NK-92 treated with Interleukin-12 subunit alpha and Interleukin-12 subunit beta, amount 100 ng/mL, for 24 hours (cell line): ENCODE measurements around the gene TMEM185A.
"Not testable (repeated sequence)": the region's sequence is repeated elsewhere in the genome, so short reads cannot be mapped to it uniquely, and the experiment has no call there.

Experiments used
- DNase-seq: peaks from one replicate; lab custom pipeline; 2025; lab: John Stamatoyannopoulos, UW

TMEM185A gene

DNA sequence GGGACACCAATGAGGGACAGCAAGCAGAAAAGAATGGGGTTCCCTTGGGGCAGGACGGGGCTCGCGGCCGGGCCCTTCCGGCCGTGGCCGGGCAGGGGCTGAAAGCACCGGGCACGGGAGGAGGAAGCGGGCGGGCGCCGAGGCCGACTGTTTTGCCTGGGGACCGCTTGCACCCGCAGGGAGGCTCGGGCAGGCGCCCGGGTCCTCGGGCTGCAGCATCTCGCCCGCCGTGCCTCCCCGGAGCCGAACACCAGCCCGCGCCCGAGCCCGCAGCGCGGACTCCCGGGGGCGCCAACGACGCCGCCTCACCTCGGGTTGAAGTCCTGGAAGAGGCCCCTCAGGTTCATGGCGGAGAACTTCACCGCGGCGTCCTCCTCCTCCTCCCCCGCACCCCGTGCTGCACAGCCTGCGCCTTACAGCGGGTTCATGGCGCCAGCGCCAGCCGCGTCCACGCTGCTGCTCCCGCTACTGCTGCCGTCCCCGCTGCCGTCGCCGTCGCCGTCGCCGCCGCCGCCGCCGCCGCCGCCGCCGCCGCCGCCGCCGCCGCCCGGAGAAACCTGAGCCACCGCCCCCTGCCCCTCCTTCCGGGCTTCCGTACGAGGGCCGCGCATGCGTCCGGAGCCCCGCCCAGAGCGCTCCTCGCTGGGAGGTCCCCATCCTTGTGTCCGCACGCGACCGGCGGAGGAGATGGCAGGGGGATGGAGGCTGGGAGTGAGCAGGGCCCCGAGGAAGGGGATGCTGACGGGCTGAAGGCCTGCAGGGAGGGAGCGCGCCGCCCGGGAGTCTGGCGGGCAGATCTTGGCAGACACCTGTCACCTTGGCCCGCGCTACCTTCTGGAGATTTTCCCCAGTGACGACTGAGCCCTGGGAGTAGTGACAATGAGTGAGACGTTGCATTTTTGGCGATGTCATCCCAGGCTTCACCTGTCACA is at the start of gene TMEM185A:
TMEM185A (minus strand) TSS at position 559 of the 932 bp plus-strand sequence; CDS start at position 347, 212 bp downstream.
- peak; percentile 34 for DNase-seq

DNA sequence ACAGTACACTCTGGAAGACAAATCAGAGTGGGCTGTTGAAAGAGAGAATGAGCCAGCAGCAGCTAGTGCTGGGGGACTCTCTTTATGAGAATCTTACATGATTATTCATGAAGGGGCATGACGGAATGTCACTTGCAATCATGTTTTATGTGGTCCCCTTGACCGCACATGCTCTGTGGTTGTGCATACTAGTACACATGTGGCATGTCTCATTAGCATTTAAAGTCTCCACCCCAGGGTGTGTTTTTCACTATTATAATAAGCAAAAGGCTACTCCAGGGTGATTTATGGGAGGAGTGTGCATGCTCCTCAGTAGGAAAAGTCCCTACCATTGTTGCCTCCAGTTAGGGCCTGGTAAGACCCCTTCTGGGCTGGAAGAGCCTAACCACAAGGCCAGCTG is 49.6 kb upstream of the TMEM185A start:
- DNase-seq, result no peak

DNA sequence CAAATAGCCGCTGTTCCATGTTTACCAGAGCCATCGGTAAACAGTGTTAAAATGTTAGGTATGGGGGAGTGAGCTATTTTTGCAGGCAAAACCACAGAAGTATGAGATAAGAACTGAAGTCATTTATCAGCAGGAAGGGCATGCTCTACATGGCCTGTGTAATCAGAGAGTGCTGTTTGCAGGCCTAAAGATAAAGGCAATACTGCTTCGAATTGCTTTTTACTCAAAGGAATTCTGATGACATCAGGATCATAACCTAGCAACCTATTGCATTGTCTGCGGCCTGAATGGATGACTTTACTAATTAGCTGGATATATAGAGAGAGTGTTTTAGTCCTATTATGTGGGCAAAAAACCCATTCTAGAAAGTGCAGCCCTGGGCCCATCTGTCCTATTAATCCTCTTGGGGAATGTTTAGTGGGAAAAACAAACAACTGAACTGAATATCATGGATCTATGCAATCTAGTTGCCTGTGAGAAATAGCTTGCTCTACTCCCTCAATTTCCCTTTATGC is 47.6 kb upstream of the TMEM185A start:
- DNase-seq, result not testable (repeated sequence)

DNA sequence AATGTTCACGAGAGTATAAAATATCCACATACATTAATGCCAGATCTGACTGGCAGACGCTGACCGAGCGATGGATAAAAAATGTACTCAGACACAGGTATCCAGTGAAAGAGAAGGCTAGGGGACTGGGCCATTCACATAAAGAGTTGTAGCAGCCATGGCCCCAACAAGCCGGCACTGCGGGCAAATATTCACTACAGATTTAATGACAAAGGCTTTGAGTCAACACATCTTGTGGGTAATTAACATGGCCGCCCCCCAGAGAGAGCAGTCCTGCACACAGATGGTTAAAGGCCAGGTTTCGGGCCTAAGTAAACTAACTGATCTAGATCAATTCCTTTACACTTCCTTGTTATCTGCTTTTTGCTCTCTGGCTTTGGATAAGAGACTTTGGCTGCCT is 44.0 kb upstream of the TMEM185A start:
- not testable (repeated sequence) for DNase-seq

DNA sequence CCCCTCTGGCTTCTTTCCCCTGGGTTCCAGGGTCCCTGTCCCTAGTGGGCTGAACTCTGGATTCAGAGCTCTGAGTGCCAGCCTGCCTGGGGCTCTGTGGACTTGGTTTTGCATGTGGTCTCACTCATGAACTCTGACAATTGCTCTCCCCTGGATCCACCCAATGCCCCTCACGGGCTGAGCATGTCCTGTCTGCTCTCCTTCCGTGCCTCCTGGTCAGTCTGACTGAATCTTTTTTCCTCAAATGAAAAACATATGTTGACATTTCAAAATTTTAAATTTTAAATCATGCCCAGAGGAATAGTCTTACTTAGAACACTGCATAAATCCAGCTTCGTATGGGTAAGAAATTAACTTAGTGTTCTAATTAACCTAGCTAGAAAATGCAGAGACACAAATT is 43.5 kb upstream of the TMEM185A start:
- not testable (repeated sequence) for DNase-seq

DNA sequence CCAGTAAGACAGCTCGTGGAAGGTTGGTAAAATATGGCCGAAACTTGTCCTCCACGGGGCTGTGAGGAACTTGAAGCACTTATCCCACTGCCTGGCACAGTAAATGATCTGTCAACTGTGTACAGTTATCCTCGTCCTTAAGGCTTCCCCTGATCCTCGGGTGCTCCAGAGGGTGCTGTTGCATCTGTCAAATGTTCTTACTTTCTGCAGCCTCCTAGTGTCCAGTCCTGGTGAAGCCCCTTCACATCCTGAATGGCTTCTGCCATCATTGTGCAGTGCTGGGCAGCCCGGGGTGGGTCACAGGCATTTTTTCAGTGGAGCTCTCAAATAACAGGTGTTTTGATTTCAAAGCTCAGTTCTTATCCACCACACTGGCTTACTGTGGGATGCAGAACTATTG is 29.0 kb upstream of the TMEM185A start:
- not testable (repeated sequence) for DNase-seq

DNA sequence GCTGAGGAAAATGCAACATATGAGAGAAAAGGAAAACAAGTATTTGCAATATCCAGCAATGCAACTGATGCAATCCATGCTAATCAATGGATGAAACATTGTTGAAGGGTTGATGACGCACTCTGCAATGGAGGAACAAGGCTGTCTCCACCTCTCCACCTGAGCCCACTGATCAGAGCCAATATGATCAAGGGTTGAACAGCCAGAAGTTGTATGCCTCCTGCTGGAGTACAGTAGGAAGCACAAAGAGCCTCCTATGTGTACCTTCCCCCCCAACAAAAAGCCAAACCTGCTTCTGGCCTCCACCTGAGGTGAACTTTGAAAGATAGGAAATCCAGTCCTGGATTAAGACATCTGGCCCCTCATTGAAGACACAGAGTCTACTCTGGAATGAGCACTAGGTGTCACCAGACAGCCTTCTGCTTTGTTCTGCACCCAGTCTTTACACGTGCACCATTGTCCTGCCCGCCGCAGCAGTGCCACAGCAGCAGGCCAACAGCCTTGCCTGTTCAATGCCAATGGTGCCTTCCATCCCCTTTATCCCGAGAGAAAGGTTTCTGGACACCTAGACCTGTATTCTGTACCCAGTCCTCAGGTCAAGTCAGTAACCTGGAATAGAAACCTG is 24.8 kb upstream of the TMEM185A start:
- DNase-seq, result not testable (repeated sequence)

DNA sequence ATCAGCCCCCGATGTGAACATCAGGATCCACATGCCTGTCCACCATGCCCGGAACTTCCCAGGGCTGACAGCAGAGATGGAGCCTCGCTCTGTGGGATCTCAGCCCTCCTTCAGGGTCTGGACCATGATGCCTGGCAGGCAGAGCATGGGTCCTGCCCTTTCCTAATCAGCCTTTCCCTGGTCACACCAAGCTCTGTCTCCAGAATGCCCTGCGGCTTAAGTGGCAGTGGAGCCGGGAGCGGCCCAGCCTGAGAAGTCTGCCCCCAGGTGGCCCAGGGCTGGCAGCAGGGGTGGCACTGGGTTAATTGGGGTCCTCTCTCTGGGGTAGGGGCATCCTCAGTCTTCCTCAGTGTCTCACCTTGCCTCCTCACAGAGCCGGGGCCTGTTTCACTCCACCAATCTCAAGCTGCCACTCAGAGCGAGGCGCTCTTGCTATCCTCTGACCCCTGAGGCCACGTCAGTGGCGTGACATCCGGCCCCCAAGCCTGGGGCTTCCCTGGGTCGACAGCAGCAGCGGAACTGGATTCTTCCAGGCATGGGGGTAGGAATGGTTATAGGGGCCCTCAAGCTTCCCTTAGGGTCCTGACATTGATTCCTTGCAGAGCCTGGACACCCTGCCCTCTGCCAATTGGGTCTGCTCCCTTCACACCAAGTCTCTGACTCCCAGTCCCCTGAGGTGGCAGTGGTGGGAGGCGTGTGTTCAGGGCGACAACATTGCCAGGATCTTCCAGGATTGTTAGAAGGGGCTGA is 20.8 kb upstream of the TMEM185A start:
- no peak for DNase-seq

DNA sequence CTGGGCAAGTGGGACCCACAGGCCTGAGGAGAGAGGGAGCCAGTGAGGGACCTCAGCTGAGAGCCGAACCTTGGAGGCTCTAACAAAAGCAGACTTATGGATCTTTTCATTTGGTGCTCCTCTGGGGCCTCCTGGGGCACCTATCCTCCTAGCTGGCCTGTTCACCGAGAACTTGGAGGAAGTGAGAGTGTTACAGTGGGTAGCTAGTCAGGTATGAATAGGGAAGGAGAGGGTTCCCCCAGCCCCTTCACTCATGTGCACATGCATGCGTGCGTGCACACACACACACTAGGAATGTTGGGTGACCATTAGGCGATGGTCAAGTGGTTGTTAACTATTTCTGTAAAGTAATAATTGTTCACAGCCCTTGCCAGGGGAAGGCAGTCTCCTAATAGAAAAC is 18.6 kb upstream of the TMEM185A start:
- DNase-seq, result no peak

DNA sequence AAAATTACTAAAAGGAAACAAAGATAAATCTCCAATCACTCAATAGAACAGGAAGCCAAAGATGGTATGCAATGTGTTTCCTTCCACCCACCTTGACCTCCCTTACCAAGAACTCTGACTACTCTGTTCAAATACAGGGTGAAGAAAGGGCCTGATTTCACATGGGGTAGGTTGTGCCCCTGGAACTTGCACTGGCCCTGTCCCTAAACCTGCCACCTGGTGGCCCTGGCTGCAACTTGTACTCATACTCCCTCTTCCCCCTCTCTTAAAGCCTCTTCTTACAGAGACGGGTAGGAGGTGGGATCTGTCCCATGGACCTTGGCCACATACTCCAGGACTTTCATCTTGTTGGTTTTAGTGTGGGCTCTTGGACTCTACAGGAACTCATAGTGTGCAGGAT is 17.3 kb upstream of the TMEM185A start:
- no peak for DNase-seq

DNA sequence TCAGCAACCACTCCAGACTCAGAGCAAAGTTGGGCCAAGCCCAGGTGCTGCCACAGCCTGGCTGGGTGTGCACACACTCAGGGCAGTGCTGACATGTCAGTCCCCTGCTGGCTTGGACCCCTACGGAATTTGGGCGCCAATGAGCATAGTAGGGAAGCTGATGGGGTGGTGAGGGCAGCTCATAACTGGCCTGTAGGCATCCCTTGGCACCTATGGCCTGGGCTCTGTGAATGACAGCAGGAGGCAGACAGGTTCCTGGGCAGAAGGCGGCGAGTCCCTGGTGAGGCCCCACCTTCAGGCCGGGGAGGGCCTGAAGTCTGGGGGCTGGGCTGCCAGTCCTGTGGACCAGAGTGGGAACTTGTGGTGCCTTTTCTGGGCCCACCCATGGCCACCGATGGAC is 15.9 kb upstream of the TMEM185A start:
- no peak for DNase-seq

DNA sequence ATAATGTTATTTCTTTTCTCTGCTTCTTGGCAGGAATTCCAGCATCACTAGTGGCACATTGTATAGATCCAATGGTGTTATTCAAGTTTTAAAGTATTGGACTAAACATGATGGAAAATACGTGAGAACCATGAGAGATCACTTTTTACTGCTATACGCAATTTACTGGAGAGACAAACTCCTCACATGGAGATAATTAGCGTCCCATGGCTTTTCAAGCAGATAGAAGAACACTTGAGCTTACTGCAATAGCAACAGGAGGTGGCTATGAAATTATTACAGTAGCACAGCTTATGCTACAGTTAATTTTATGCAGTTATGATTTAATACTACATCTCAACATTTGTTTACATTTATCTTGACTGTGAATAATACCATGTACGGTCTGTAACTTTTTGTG is 11.9 kb upstream of the TMEM185A start:
- no peak for DNase-seq

DNA sequence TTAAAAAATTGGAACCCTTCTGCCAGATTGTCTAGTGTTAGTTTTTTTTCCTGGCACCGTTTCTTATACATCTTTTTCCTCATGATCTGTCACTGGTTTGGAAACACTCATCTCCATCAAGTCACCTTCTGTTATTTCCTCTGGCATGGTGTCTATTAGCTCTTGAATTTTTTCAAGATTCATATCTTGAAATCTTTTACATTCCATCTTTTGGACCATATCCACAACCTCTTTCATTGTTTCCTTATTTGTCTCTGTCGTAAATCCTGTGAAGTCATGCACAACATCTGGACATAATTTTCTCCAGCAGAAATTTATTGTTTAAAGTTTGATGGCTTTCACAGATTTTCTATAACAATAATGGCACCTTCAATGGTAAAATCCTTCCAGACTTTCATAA is 10.2 kb upstream of the TMEM185A start:
- DNase-seq, result no peak

DNA sequence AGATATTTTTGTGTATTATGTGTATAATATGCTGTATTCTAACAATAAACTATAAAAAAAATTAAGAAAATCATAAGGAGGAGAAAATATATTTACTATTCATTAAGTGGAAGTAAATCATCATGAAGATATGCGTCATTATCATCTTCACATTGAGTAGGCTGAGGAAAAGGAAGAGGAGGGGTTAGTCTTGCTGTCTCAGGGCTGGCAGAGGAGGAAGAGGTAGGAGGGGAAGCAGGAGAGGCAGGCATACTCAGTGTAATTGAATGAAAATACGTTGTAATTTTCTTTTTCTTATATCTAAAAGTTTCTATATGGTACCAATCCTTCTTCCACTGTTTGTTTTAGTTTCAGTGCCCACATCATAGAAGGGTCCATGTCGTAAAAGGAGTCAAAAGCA is 9.8 kb upstream of the TMEM185A start:
- DNase-seq, result no peak

DNA sequence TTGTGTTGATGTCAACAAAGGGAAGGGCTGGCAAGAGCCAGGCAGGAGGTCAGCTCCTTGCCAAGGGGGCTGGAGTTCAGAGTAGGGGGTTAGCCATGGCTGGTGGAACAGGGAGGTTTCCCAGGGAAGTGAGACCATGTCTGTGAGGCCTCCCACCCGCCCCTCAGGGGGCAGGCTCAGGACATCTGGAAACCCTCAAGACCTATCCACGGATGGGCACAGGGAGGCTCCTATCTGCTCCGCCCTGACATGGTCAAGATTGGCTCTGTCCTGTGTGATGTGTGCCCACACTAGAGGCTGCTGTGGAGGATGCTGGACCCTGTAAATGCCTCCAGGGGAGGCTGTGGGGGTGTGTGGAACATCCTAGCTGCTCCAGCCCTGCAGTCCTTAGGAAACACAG is 8.0 kb upstream of the TMEM185A start:
- no peak for DNase-seq

DNA sequence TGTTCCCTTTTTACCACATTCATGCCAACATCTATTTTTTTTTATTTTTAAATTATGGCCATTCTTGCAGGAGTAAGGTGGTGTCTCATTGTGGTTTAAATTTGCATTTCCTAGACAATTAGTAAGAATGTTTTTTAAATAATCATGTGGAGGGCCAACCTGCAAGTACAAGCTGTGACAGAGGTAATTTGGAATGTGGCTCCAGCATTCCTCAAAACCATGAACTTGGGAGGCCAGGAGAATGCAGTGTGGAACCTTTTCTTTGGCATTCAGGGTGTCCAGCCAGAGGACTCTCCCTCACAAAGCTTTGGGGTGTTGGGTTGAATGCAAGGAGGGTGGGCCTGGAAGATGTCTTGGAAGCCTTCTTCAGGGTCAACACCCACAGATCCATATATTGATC is 7.3 kb upstream of the TMEM185A start:
- DNase-seq, result no peak

DNA sequence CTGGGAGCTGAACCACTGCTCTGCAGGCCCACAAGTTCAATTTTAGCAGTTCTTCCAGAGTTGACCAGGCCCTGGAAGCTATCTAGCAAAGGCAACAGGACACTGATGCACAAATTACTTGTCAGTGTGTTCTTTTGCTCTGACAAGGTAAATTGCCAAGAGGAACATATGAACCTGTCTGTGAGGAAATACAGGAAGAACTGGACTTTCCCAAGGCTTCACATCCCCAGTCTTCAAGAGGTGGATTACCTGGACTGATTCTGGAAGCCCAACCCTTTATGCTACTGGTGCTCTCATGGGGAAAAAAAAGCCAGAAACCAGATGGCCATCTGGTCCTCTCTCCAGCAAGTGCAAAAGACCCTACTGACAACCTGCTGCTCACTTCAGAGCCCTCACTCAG is 1.9 kb upstream of the TMEM185A start:
- no peak for DNase-seq

DNA sequence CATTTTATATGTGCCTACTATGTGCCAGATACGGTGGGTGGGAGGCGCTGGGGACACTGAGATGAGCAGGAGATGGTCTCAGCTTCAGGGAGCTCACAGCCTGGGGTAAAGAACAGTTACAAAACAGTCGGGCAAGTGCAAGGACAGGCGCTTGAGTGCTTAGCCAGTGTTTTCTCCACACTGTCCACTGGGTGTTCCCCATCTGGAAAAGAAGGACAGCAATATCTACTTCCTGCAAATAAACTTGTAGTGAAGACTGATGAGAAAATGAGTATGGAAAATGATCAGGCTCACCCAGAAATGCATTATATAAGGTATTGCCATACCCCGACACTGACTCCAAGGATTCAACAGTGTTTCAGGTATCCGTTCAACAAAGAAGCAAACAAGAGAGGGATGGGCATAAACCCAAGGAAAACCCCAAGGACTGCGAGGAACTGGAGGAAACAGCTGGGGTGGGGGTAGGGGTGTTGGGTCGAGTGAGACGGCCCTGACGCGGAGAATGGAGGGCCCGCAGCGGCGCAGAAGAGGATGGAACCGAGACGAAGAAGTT is 835 bp downstream of the TMEM185A start:
- no peak for DNase-seq

DNA sequence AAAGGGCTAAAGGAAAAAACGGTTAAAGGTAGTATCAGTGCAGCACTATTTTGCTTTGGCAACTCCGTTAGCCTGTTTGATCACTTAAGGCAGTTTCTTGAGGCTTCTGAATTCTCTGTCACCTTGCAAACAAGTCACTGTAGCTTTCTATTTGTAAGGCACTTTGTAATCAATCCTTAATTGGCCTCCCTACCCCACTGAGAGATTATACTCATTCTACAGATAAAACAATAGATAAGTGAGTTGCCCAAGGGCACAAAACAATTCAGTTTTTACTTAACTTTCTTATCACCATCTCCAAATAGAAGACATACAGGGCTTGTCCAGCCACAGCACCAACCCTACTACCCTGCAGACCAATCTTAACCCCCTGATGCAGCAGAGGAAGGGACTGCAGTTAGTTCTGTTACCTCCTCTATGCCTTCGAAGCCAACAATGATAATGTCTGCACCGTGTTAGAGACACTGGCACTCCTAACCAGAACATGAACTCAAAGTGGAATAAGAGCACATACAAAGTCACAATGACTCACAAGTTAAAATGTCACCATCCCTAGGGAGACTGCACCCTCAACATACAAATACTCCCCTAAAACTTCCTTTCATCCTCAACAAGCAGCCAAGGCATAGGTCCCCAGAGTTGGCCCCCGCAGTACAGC is 1.7 kb downstream of the TMEM185A start:
- no peak for DNase-seq

DNA sequence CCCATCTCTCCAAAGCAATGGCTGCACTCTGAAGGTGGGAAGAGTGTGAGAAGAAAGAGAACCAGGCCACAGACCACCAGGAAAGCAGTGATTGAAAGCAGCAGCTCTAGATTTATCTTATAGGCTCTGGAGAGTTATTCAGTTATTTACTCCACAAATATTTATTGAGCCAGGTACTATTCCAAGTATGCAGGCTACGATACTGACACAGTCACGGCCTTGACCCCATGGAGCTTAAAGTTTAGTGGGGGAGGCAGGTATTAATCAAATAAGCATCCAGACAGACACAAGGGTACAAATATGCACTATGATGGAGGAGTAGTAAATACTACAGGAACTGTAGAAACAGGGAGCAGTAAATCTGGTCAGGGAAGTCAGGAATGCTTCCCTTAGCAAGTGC is 2.8 kb downstream of the TMEM185A start:
- DNase-seq, result no peak

DNA sequence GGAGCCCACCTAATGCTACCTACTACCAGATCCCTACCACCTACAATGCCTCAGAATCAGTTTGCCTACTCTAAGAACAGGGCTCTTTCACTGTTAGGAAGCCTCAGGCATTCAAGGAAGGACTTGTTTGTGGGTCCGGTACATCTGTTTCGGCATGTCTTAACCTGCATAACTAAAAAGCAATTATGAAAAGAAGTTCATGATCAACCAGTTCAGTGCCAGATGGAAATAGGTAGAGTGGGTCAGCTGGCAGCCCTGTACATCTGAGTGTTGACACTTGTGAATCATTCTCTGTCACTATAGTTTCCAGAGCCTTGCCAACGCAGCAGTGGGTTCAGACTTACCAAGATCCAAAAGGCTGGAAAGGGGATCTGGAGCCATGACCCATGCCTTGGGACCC is 3.3 kb downstream of the TMEM185A start:
- no peak for DNase-seq

DNA sequence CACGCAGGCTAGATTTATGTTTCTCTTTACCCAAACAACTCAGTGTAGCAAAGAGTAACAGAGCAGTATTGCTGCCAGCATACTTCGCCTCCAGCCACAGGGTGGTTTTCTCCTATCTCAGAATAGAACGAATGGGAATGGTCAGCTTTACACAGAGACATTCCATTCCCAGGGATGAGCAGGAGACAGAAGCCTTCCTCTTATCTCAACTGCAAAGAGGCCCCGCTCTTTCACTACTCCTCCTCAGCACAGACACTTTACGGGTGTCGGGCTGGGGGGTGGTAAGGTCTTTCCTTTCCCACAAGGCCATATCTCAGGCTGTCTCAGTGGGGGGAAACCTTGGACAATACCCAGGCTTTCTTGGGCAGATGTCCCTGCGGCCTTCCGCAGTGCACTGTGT is 4.8 kb downstream of the TMEM185A start:
- not testable (repeated sequence) for DNase-seq
